Left lung (tissue), 10 donors: ENCODE measurements around the gene PAX7. TPM values are rescaled to one million over a fixed set of nuclear protein-coding genes. Genes with fewer than 3 reads are reported as not detected.
"Not testable (repeated sequence)": the region's sequence is repeated elsewhere in the genome, so short reads cannot be mapped to it uniquely, and the experiment has no call there.

Experiments used
- ATAC-seq: fragments of 200-7000 bp; cut with Tn5 transposase; one replicate; pipeline ENCODE4 v1.9.1; 2020; ENCODE audit warnings: moderate library complexity
- DNase-seq, 4 donors: peaks; one replicate each; pipeline ENCODE4 v3.0.0-alpha.2; 2013 to 2020
- H3K27ac ChIP-seq, 2 donors: fragments of 200-600 bp; sonication (generic) in 1 of 2; one replicate each; pipeline versions ENCODE4 v1.5.0 to v1.8.0; 2020 to 2021
- H3K27me3 ChIP-seq, 2 donors: fragments of 200-600 bp; sonication (generic) in 1 of 2; one replicate each; pipeline versions ENCODE4 v1.5.0 to v1.8.0; 2020 to 2021
- H3K36me3 ChIP-seq, 2 donors: fragments of 200-600 bp; sonication (generic) in 1 of 2; one replicate each; pipeline versions ENCODE4 v1.5.0 to v1.8.0; 2020 to 2021
- H3K4me1 ChIP-seq, 2 donors: fragments of 200-600 bp; one replicate each; pipeline ENCODE4 v1.8.0; 2021
- H3K4me3 ChIP-seq, 2 donors: fragments of 200-600 bp; sonication (generic) in 1 of 2; one replicate each; pipeline versions ENCODE4 v1.5.0 to v1.8.0; 2020 to 2021; ENCODE audit warnings: mild to moderate bottlenecking in 1 of 2
- H3K9me3 ChIP-seq, 2 donors: fragments of 200-600 bp; sonication (generic) in 1 of 2; one replicate each; pipeline versions ENCODE4 v1.5.0 to v1.8.0; 2020 to 2021
- intact Hi-C, 2 donors: fragments of 100-400 bp; cut with DNase I; formaldehyde crosslinking; loops; one replicate each; pipeline versions ENCODE4 v1.11.2 to v1.14.2; 2022
- polyA plus RNA-seq, 6 donors: library from polyadenylated mRNA; unstranded; fragments of 120-200 nt; gene quantifications; one replicate each; pipeline ENCODE4 v1.2.1, GENCODE V29; 2013; ENCODE audit not compliant: insufficient read length in 6 of 6
- total RNA-seq, 2 donors: library from RNA; stranded (reverse); fragmentation: NEBNext Ultra II Directional; extraction: Animal tissue kit (Norgen Biotek cat#: 25700); gene quantifications; one replicate each; pipeline ENCODE4 v1.2.1, GENCODE V29; 2021
- TF ChIP-seq, protein P1 (sequence below), 2 donors: fragments of 200-600 bp; sonication (generic) in 1 of 2; IDR thresholded peaks; one replicate each; pipeline versions ENCODE4 v1.5.0 to v1.8.0; 2021; ENCODE audit warnings: antibody characterized with exemption in 2 of 2
- donor health status: DM: no; HTN: yes; CAD: no.
- donor health status: DM: no; HTN: no; CAD: no.

The PAX7 gene
- total and polyA plus RNA-seq, 8 donors = 0.03 TPM; not detected in 7

- no peak for ATAC-seq
These were observed 56.6 kb downstream of the PAX7 start for GRCh38 chr1:18687273-18687672.

DNA sequence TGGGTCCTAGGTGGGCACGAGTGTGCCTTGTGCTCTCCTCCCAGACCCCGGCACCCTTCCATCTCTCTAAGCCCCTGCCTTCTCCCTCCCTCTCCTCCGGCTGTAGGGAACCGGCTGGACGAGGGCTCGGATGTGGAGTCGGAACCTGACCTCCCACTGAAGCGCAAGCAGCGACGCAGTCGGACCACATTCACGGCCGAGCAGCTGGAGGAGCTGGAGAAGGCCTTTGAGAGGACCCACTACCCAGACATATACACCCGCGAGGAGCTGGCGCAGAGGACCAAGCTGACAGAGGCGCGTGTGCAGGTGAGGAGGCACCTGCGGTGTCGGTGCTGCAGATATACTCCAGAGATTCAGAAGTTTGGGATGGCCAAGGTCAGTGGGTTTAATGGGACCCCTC lies 61.0 kb downstream of the PAX7 start:
- no peaks in the 10 kb centered on the region for H3K4me1 ChIP-seq
- no peak for DNase-seq
- no peaks in the 10 kb centered on the region for H3K9me3 ChIP-seq
- no peak overlapping the region for H3K4me3 ChIP-seq
- H3K36me3 ChIP-seq = no peaks in the 10 kb centered on the region
- H3K27me3 ChIP-seq = peaks cover 9 to 86% of the 10 kb centered on the region in 2 donors
- no peak overlapping the region for H3K27ac ChIP-seq
- ATAC-seq = no peak
- TF ChIP-seq, protein P1, sequence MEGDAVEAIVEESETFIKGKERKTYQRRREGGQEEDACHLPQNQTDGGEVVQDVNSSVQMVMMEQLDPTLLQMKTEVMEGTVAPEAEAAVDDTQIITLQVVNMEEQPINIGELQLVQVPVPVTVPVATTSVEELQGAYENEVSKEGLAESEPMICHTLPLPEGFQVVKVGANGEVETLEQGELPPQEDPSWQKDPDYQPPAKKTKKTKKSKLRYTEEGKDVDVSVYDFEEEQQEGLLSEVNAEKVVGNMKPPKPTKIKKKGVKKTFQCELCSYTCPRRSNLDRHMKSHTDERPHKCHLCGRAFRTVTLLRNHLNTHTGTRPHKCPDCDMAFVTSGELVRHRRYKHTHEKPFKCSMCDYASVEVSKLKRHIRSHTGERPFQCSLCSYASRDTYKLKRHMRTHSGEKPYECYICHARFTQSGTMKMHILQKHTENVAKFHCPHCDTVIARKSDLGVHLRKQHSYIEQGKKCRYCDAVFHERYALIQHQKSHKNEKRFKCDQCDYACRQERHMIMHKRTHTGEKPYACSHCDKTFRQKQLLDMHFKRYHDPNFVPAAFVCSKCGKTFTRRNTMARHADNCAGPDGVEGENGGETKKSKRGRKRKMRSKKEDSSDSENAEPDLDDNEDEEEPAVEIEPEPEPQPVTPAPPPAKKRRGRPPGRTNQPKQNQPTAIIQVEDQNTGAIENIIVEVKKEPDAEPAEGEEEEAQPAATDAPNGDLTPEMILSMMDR (IDR thresholded peaks at IDR 0.05) = no peak
- intact Hi-C loops = no loop called here

More at GRCh38 chr1:18687273-18687672, 56.6 kb downstream of the PAX7 start:
- Histone ChIP-seq H3K4me3 (no peak overlapping the region), H3K27me3 (peaks cover 0 to 87% of the 10 kb centered on the region in 2 donors), H3K27ac (no peak overlapping the region), H3K36me3 (no peaks in the 10 kb centered on the region), H3K9me3 (no peaks in the 10 kb centered on the region), H3K4me1 (no peaks in the 10 kb centered on the region)
- intact Hi-C loops = no loop called here
- DNase-seq = no peak
- TF ChIP-seq, protein P1 (IDR thresholded peaks at IDR 0.05) = no peak

GRCh38 chr1:18693256-18694098 lies 62.8 kb downstream of the PAX7 start:
- intact Hi-C loops = no loop called here
- Histone ChIP-seq H3K27ac (no peak overlapping the region), H3K9me3 (no peaks in the 10 kb centered on the region), H3K4me3 (no peak overlapping the region), H3K27me3 (peaks cover 9 to 90% of the 10 kb centered on the region in 2 donors), H3K36me3 (no peaks in the 10 kb centered on the region), H3K4me1 (no peaks in the 10 kb centered on the region)
- no peak for ATAC-seq
- no peak for DNase-seq
- TF ChIP-seq, protein P1 (IDR thresholded peaks at IDR 0.05) = no peak

GRCh38 chr1:18694289-18694688 lies 63.6 kb downstream of the PAX7 start:
- H3K4me1 ChIP-seq, H3K27ac ChIP-seq, intact Hi-C loops, H3K36me3 ChIP-seq, ATAC-seq, H3K9me3 ChIP-seq, H3K4me3 ChIP-seq, DNase-seq: not testable (repeated sequence)
- peaks cover 9 to 90% of the 10 kb centered on the region in 2 donors for H3K27me3 ChIP-seq

- Histone ChIP-seq H3K36me3 (no peaks in the 10 kb centered on the region), H3K4me1 (no peaks in the 10 kb centered on the region), H3K27ac (no peak overlapping the region), H3K4me3 (no peak overlapping the region), H3K9me3 (no peaks in the 10 kb centered on the region), H3K27me3 (peaks cover 9 to 86% of the 10 kb centered on the region in 2 donors)
- DNase-seq (no peak), ATAC-seq (no peak)
- intact Hi-C loops = no loop called here
- TF ChIP-seq, protein P1 (IDR thresholded peaks at IDR 0.05) = no peak
These were observed 66.9 kb downstream of the PAX7 start for GRCh38 chr1:18697541-18697940.
